Neural crest cell (in vitro differentiated cells): Measurements from ENCODE around the gene RXRA. TPM values are rescaled to one million over a fixed set of nuclear protein-coding genes. Genes with fewer than 3 reads are reported as not detected.

Experiments used
- DNase-seq: peaks from one replicate; pipeline ENCODE4 v3.0.0; 2021; ENCODE audit warnings: low read depth, mixed read lengths, low spot score
- H3K27ac Mint-ChIP-seq: one replicate; pipeline ENCODE4 v1.8.0; 2021; ENCODE audit warnings: mild to moderate bottlenecking, mixed read lengths; ENCODE audit not compliant: unreplicated experiment
- H3K27me3 Mint-ChIP-seq: 2 replicates; pipeline ENCODE4 v1.8.0; 2021; ENCODE audit warnings: low read depth, mild to moderate bottlenecking, mixed read lengths
- H3K36me3 Mint-ChIP-seq: 2 replicates; pipeline ENCODE4 v1.8.0; 2021; ENCODE audit warnings: low read depth, mild to moderate bottlenecking, mixed read lengths
- H3K4me1 Mint-ChIP-seq: 2 replicates; pipeline ENCODE4 v1.8.0; 2021; ENCODE audit warnings: mixed read lengths
- H3K4me3 Mint-ChIP-seq: one replicate; pipeline ENCODE4 v1.8.0; 2021; ENCODE audit warnings: mild to moderate bottlenecking, mixed read lengths
- H3K9me3 Mint-ChIP-seq: 2 replicates; pipeline ENCODE4 v1.8.0; 2021; ENCODE audit warnings: mixed read lengths
- total RNA-seq: library from RNA; stranded (reverse); gene quantifications from 2 replicates; pipeline ENCODE4 v1.2.1, GENCODE V29; 2021
- TF ChIP-seq, protein P1 (sequence below): fragments of 200-600 bp; sonication (generic); conservative IDR thresholded peaks from 2 replicates; pipeline ENCODE4 v1.5.0; 2021; ENCODE audit warnings: antibody characterized with exemption, mild to moderate bottlenecking

RXRA gene
- total RNA-seq, 1 donor from 2014 or later = 41.2 TPM

- no peak overlapping the region for H3K4me3 Mint-ChIP-seq
- no peaks in the 10 kb centered on the region for H3K36me3 Mint-ChIP-seq
- H3K4me1 Mint-ChIP-seq = peaks cover 8% of the 10 kb centered on the region
- no peak for DNase-seq
- peak overlapping the region; percentile 23 for H3K27ac Mint-ChIP-seq
- TF ChIP-seq, protein P1, sequence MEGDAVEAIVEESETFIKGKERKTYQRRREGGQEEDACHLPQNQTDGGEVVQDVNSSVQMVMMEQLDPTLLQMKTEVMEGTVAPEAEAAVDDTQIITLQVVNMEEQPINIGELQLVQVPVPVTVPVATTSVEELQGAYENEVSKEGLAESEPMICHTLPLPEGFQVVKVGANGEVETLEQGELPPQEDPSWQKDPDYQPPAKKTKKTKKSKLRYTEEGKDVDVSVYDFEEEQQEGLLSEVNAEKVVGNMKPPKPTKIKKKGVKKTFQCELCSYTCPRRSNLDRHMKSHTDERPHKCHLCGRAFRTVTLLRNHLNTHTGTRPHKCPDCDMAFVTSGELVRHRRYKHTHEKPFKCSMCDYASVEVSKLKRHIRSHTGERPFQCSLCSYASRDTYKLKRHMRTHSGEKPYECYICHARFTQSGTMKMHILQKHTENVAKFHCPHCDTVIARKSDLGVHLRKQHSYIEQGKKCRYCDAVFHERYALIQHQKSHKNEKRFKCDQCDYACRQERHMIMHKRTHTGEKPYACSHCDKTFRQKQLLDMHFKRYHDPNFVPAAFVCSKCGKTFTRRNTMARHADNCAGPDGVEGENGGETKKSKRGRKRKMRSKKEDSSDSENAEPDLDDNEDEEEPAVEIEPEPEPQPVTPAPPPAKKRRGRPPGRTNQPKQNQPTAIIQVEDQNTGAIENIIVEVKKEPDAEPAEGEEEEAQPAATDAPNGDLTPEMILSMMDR = no peak
- no peaks in the 10 kb centered on the region for H3K27me3 Mint-ChIP-seq
- H3K9me3 Mint-ChIP-seq = no peaks in the 10 kb centered on the region
Measured at GRCh38 chr9:134456756-134457305, 130.6 kb downstream of the RXRA start.

DNA sequence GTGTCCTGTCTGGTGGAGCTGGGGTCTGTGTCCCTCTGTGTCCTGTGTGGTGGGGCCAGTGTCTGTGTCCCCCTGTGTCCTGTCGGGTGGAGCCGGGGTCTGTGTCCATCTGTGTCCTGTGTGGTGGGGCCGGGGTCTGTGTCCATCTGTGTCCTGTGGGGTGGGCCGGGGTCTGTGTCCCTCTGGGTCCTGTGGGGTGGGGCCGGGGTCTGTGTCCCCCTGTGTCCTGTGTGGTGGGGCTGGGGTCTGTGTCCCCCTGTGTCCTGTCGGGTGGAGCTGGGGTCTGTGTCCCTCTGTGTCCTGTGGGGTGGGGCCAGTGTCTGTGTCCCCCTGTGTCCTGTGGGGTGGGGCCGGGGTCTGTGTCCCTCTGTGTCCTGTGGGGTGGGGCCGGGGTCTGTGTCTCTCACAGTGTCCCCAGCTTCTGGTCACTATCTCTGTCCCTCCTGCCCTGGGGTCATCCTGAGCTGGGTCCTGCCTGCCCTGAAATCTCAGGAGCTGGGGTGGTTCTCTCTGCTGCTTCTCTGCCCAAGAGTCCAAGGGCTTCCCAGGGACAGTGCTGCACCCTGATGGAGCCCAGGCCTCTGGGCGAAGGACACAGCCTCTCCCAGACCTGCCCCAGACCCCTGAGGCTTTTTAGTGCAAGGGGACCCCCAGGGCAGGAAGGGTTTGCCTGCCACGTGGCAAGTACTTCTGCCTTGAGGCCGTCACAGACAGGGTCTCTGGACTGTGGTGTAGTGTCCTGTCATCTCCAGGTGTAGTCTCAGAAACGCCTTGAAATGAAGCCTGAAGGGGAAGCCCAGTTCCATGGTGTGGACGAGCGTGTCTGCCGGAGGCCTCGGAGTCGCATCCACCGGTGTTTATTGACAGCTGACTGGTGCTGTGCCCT is 131.3 kb downstream of the RXRA start:
- no peak overlapping the region for H3K4me3 Mint-ChIP-seq
- H3K27ac Mint-ChIP-seq = no peak overlapping the region
- TF ChIP-seq, protein P1 = no peak
- H3K36me3 Mint-ChIP-seq = no peaks in the 10 kb centered on the region
- H3K9me3 Mint-ChIP-seq = no peaks in the 10 kb centered on the region
- DNase-seq = no peak
- peaks cover 9% of the 10 kb centered on the region for H3K4me1 Mint-ChIP-seq
- H3K27me3 Mint-ChIP-seq = no peaks in the 10 kb centered on the region

DNA sequence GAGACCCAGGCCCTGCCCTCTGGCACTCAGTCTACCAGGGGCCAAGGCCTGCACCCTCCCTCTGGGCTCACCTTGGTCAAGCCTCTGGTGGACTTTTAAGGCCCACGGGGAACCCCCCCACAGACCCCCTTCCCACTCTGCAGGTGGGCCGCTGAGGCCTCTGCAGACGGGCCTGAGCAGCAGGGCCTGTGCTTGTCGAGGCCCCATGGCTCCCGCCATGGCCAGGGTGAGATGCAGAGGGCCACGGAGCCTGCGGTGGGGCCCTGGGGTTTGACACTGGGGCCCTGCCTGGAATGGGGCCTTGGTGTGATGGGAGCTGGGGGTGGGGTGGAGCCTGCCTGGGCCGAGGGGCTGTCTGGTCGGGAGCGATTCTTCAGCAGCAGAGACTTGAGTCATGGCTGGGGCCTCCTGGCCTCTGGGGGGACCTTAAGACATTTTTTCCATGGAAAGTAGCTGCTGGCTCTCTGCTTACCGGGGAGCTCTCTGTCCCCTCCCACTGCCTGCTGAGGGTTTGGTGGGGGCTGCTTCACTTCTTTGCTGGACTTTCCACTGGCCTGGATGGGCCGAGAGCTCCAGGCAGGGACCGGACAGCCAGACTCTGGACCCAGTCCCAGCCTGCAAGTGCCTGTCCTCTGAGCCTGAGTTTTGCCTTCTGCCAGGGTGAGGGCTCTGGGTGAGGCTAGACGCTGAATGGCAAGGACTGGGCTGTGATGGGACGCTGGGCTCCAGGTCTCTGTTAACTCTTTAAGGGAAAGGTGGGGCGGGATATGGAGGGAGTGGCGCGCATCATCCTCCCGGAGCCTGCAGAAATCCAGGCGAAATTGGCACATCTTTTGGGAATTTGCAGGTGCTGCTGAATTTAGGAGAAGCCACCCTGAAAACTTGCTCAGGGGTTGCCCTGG is 132.2 kb downstream of the RXRA start:
- H3K9me3 Mint-ChIP-seq = no peaks in the 10 kb centered on the region
- H3K4me3 Mint-ChIP-seq = no peak overlapping the region
- DNase-seq = no peak
- peak overlapping the region; percentile 43 for H3K27ac Mint-ChIP-seq
- no peaks in the 10 kb centered on the region for H3K27me3 Mint-ChIP-seq
- H3K4me1 Mint-ChIP-seq = peaks cover 13% of the 10 kb centered on the region
- no peaks in the 10 kb centered on the region for H3K36me3 Mint-ChIP-seq
- TF ChIP-seq, protein P1 = no peak

GRCh38 chr9:134459164-134459563 is 132.9 kb downstream of the RXRA start:
- no peak overlapping the region for H3K27ac Mint-ChIP-seq
- no peaks in the 10 kb centered on the region for H3K9me3 Mint-ChIP-seq
- no peak for DNase-seq
- TF ChIP-seq, protein P1 = no peak
- H3K4me3 Mint-ChIP-seq = no peak overlapping the region
- no peaks in the 10 kb centered on the region for H3K27me3 Mint-ChIP-seq
- H3K4me1 Mint-ChIP-seq = peaks cover 13% of the 10 kb centered on the region
- H3K36me3 Mint-ChIP-seq = no peaks in the 10 kb centered on the region

GRCh38 chr9:134459573-134459972 is 133.3 kb downstream of the RXRA start:
- Mint-ChIP-seq H3K4me1 (peaks cover 12% of the 10 kb centered on the region), H3K4me3 (no peak overlapping the region), H3K27ac (no peak overlapping the region), H3K36me3 (no peaks in the 10 kb centered on the region), H3K27me3 (no peaks in the 10 kb centered on the region), H3K9me3 (no peaks in the 10 kb centered on the region)
- TF ChIP-seq, protein P1 = no peak
- no peak for DNase-seq
